8988T (cell line): Measurements from ENCODE around the gene NEGR1.

Source experiments
- DNase-seq: peaks from one replicate; pipeline ENCODE4 v3.0.0; 2011

NEGR1 gene

DNA sequence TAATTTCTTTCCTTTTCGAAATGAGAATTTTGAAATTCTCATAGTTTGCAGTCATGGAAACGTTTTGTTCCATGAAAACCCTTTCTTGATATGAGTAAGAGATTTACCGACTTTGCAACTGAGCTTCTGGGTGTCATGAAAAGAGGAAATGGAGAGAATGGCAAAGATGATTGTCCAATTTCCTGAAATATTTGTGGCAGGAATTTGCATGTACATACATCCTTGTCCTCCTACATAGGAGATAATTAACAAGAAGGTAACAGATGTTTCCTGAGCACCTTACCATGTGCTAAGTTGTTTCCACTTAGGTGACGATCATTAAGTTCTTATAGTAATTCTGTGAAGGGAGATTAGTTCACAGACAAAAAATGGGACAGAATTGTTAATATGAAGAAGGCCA lies 170.7 kb downstream of the NEGR1 start:
- no peak for DNase-seq

GRCh38 chr1:72109916-72110315 lies 172.4 kb downstream of the NEGR1 start:
- DNase-seq = no peak

DNA sequence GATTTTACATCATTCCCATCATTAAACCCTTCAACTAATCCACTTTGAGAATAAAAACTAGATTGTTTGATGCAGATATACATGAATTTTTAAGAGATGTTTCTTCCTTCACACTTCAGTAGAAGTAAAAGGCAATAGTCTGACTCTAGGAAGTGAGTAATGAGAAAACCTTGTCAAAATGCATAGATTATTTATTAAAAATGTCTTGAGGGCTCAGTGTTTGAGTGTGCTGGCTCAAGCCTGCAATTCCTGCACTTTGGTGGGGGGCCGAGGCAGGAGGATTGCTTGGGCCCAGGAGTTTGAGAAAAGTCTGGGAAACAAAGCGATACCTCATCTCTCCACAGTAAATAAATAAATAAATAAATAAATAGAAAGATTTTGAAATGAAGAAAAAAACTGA lies 177.1 kb downstream of the NEGR1 start:
- DNase-seq = no peak

- no peak for DNase-seq
These were observed 180.3 kb downstream of the NEGR1 start for GRCh38 chr1:72101840-72102632.

DNA sequence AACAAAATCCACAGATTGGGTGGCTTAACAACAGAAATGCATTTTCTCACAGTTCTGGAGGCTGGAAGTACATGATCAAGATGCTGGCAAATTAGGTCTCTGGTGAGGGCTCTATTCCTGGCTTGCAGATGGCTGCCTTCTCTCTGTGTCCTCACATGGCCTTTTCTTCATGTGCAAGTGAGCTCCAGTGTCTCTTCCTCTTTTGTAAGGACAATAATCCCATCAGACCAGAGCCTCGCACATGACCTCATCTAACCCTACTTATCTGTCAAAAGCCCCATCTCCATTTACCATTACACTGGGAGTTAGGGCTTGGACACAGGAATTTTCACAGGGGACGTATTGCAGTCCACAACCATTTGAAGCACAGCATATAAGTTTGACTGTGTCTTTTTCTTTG lies 181.6 kb downstream of the NEGR1 start:
- DNase-seq = no peak

GRCh38 chr1:72097851-72098570 lies 184.3 kb downstream of the NEGR1 start:
- DNase-seq = no peak

GRCh38 chr1:72094209-72094608 lies 188.1 kb downstream of the NEGR1 start:
- no peak for DNase-seq

DNA sequence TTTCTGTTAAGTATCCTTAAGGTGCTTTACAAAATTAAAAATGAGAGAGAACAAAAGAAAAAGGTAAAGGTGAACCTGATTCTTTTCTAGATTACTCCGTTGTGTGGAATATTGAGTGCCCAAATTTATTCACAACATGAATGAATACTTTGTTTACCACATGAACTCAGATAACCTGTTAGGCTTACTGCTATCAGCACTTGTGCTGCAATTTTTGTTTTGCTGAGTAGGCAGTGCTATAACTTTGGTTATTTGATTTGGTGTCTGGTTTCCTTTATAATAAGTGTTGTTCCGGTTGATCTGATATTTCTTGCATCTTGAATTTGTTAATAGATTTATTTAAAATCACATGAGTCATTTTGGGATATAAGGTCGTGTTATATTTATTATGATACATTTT lies 195.9 kb downstream of the NEGR1 start:
- DNase-seq = no peak

- DNase-seq = no peak
These were observed 206.9 kb downstream of the NEGR1 start for GRCh38 chr1:72075425-72075824.

GRCh38 chr1:72066431-72066830 lies 215.9 kb downstream of the NEGR1 start:
- DNase-seq = no peak

DNA sequence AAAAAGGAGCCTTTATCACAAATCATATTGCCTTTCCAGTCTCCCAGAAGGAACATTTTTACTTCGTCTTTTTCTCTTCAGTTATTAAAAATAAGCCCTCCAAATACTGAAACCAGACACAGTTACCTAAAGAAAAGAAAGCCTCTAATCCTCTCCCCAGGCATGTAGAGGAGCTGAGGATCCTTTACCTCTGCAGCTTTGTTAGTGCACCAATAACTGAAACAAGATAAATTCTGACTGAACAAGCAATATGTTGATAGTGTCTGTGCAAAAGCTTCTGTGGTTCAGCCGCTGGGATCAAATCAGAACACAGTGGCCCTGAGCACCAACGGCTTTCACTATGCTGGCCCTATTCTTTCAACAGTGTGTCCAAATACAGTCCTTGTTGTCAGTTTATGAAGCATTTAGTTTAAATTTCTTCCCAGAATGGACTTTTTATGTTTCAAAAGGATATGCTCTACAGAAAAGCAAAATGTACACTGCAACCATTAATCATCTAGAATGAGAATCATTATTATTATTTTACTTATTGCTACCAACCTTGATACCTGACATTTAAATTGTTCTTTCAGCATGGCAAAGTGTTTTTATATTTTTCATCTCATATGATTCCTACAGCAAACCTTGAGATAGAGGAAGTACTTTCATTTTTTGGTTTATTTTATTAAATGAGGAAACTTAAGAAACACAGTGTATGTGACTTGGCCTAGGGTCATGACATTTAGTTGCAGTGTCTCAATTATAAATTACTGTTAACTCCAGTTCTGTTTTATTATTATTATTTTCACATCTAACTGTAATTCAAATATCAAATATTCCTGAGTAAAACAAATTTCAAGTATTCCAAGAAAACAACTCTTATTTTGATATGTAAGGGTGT lies 217.9 kb downstream of the NEGR1 start:
- DNase-seq = no peak

DNA sequence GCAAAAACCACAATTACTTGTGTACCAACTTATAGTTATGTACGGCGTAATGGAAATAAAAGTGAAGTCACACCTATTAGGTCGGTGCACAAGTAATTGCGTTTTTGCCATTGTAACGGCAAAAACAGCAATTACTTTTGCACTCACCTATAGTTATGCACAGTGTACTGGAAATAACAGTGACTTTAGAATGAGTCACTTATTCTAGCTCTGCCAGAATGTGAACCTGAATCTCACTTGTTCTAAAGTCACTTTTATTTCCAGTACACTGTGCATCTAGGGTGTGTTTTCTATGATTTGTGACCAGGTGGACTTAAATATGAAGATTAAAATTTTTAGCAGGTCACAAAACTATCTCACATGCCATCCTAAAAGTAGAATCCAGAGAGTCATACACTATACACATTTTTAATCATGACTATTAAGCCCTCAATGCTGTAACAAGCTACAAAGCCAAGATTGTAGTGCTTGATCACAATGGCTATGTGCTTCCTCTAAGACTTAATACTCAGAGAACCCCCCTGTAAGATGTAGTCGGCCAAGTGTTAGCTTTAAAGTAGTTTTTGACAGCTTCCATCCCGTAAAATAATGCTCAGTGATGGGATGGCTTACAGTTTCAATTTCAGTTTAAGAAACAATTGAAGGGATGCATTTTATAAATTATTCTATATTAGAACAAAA lies 218.8 kb downstream of the NEGR1 start:
- no peak for DNase-seq

DNA sequence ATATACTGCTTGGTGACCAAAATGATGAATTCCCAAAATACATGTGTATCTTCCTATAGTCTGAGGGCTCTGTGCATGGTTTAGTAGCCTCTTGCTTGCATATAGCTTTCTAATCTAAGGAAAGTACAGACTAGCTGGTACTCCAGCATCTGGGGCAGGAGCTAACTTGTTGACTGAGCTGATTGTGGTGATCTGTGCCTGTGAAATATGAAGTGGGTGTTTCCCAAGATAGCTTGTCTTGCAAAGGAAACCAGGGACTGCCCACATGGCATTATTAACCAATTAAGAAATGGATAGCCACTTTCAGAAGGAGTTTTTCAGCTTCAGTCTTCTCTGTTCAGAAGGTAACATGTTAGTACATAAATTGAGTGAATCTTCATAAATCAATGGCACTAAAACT lies 219.8 kb downstream of the NEGR1 start:
- DNase-seq = no peak

GRCh38 chr1:72060466-72061245 lies 221.7 kb downstream of the NEGR1 start:
- no peak for DNase-seq

- no peak for DNase-seq
These were observed 225.8 kb downstream of the NEGR1 start for GRCh38 chr1:72056516-72056915.

DNA sequence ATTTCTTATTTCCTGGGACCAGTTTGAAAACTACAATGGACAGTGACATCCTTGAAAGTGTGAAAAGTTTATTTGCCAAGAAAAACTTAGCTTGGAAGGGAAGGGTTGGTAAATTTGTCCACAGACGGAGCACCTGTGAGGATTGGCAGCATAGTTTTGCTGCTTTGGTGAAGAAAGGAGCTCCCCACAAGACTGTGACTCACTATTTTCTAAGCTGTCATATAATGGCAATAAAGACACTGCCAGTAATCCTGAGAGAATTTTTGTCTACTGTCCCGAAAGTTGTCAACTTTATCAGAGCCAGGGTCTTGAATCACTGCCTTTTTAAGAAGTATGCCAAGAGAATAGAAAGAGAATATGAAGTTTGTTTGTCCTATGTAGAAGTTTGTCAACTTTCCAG lies 230.8 kb downstream of the NEGR1 start:
- DNase-seq = no peak

DNA sequence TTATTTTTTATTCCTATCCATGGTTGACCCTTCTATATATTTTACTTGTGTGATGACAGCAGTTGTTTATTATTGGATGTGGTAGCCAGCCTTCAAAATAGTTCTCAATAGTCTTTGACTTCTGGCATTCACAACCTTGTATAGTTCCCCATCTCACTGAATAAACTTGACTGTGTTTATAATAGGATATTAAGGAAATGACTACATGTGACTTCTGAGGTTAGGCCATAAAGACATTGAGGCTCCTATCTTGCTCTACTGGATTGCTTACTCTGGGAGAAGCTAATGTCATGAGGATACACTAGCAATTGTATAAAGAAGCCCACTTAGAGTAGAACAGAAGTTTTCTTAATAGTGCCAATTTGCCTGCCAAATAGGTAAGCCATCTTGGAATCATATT lies 231.8 kb downstream of the NEGR1 start:
- DNase-seq = no peak

GRCh38 chr1:72037745-72038343 lies 244.5 kb downstream of the NEGR1 start:
- DNase-seq = no peak

DNA sequence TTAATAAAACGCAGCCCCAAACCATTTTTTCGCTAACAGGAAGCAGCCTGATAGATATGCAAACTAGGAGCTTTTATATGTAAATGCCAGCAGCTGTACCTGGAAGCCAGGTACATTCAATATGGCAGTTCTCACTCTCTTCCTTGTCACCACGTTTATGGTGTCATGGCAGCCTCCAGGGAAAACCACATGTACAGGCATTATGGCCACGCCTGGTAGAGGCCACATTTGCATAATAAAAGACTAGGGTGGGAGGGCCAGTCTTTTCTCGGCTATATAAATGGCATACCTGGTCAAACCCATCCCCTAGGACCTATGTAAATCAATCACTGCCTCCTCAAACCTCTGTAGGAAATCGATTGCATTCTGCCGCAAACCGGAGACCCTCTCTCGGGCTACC lies 247.5 kb downstream of the NEGR1 start:
- DNase-seq = no peak

DNA sequence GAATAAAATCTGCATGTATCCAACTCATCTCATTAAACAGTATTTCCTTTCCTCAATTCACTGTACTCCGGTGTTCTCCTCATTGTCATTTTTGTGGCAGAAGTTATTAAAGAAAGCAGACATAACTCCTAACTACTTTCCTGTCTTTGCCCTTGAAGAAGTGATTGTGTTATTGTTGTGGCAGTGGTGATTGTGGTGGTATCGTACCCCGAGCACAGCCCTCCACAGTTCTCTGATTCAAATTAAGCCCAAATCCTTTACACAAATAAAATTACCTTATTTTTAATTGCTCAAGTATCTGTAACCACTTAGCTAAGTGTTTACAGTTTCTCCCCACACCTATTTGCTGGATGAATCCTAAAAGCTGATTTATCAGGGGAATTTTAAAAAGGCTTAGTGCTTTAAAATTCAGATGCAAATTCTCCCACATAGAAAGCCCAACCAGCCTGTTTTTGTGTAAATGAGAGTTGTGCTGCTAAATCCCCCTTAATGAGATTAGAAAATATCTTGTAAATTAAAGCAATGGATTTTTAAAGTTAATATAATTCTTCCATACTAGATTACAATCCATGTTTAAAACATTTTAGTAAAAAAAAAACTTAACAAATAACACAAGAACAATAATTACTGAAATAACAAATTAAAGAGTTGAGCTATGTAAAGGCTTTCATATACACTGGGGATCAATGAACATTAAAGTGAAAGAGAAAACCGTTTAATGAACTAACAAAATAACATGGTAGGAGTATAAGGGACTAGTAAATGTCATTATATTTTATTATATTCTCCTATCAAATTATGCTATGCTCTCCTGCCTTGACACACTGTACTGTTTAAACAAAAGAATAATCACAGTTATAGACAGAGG lies 259.0 kb downstream of the NEGR1 start:
- DNase-seq = no peak

- DNase-seq = no peak
These were observed 263.8 kb downstream of the NEGR1 start for GRCh38 chr1:72018562-72018961.
